Smooth muscle cell (in vitro differentiated cells): ENCODE data around the gene LDB2. TPM values are rescaled to one million over a fixed set of nuclear protein-coding genes. Genes with fewer than 3 reads are reported as not detected.

Experiments
- DNase-seq: peaks from one replicate; lab custom pipeline; 2025; ENCODE audit not compliant: unreplicated experiment; lab: John Stamatoyannopoulos, UW
- H2AFZ ChIP-seq: fragments of 200-600 bp; sonication (generic); 2 replicates; pipeline ENCODE4 v1.6.0; 2016; ENCODE audit warnings: antibody characterized with exemption, low read depth, mild to moderate bottlenecking
- H3F3A ChIP-seq: fragments of 200-600 bp; sonication (generic); 2 replicates; pipeline ENCODE4 v1.6.0; 2017; ENCODE audit warnings: antibody characterized with exemption, low read depth
- H3K27ac ChIP-seq: fragments of 200-600 bp; sonication (generic); 2 replicates; pipeline ENCODE4 v1.5.1; 2016; ENCODE audit warnings: low read depth, mild to moderate bottlenecking
- H3K27me3 ChIP-seq: fragments of 200-600 bp; sonication (generic); 2 replicates; pipeline ENCODE4 v1.6.1; 2016; ENCODE audit warnings: low read depth, mild to moderate bottlenecking
- H3K36me3 ChIP-seq: fragments of 200-600 bp; sonication (generic); 2 replicates; pipeline ENCODE4 v1.5.1; 2016; ENCODE audit warnings: low read depth
- H3K4me1 ChIP-seq: fragments of 200-600 bp; sonication (generic); 2 replicates; pipeline ENCODE4 v1.5.1; 2016; ENCODE audit warnings: low read depth
- H3K4me2 ChIP-seq: fragments of 200-600 bp; sonication (generic); 2 replicates; pipeline ENCODE4 v1.6.0; 2016; ENCODE audit warnings: mild to moderate bottlenecking
- H3K4me3 ChIP-seq: fragments of 200-600 bp; sonication (generic); 2 replicates; pipeline ENCODE4 v1.5.1; 2016; ENCODE audit warnings: mild to moderate bottlenecking
- H3K79me2 ChIP-seq: fragments of 200-600 bp; sonication (generic); 2 replicates; pipeline ENCODE4 v1.6.0; 2016; ENCODE audit warnings: low read depth, mild to moderate bottlenecking
- H3K9ac ChIP-seq: fragments of 200-600 bp; sonication (generic); 2 replicates; pipeline ENCODE4 v1.6.0; 2016; ENCODE audit warnings: low read depth
- H3K9me3 ChIP-seq: fragments of 200-600 bp; sonication (generic); replicated peaks from 2 replicates; pipeline ENCODE4 v1.5.1; 2016; ENCODE audit warnings: low read depth
- H4K20me1 ChIP-seq: fragments of 200-600 bp; sonication (generic); 2 replicates; pipeline ENCODE4 v1.6.0; 2016; ENCODE audit warnings: low read depth
- CTCF ChIP-seq: fragments of 200-600 bp; sonication (generic); IDR thresholded peaks from 2 replicates; pipeline ENCODE4 v1.5.1; 2017; ENCODE audit warnings: borderline replicate concordance, mild to moderate bottlenecking, antibody characterized with exemption; ENCODE audit not compliant: insufficient read depth, poor library complexity, severe bottlenecking
- WGBS: methylation state at CpG from one replicate; pipeline ENCODE4 v1.1.7; 2016; ENCODE audit warnings: low lambda C conversion rate; 5-methylcytosine and 5-hydroxymethylcytosine counted together
- polyA plus RNA-seq: library from polyadenylated mRNA; unstranded; fragments of >200 nt; fragmentation: Nextera tagmentation; extraction: Ambion mirVana; gene quantifications from 2 replicates; pipeline ENCODE4 v1.2.1, GENCODE V29; 2016
- total RNA-seq: library from RNA; depleted of rRNA; stranded (reverse); fragments of >200 nt; gene quantifications from 2 replicates; pipeline ENCODE4 v1.2.3, GENCODE V29; 2014

LDB2 gene
- total and polyA plus RNA-seq, 2 experiments from 2014 or later, result 30.6 to 61.5 TPM

GRCh38 chr4:16881151-16881884 lies 17.1 kb downstream of the LDB2 start:
- H3K27ac ChIP-seq, result no peak overlapping the region
- no peaks in the 10 kb centered on the region for H3K36me3 ChIP-seq
- no peak for DNase-seq
- H3K79me2 ChIP-seq, result peaks cover 3% of the 10 kb centered on the region
- H3K27me3 ChIP-seq, result no peaks in the 10 kb centered on the region
- no peaks in the 10 kb centered on the region for H3K4me1 ChIP-seq
- no peak for TF ChIP-seq CTCF
- no peaks in the 10 kb centered on the region for H4K20me1 ChIP-seq
- H3F3A ChIP-seq, result no peaks in the 10 kb centered on the region
- no peak overlapping the region for H3K4me3 ChIP-seq
- no peaks in the 10 kb centered on the region for H3K9me3 ChIP-seq
- H2AFZ ChIP-seq, result no peak overlapping the region
- no peak overlapping the region for H3K9ac ChIP-seq
- H3K4me2 ChIP-seq, result no peak overlapping the region
- WGBS, result 75% methylated on average over 7 of the region's 7 CpGs

- 22% methylated on average over 5 of the region's 5 CpGs for WGBS
- peak overlapping the region; percentile 71 for H3K4me2 ChIP-seq
- TF ChIP-seq CTCF, result no peak
Observed at GRCh38 chr4:16875487-16875886, 23.0 kb downstream of the LDB2 start.

GRCh38 chr4:16869594-16870245 lies 28.7 kb downstream of the LDB2 start:
- Histone ChIP-seq H3K27ac (no peak overlapping the region), H3K4me3 (no peak overlapping the region), H3K9me3 (no peaks in the 10 kb centered on the region), H3K27me3 (no peaks in the 10 kb centered on the region), H3K4me2 (no peak overlapping the region), H3K79me2 (peaks cover 7% of the 10 kb centered on the region), H3K36me3 (no peaks in the 10 kb centered on the region), H4K20me1 (no peaks in the 10 kb centered on the region), H3K4me1 (peaks cover under 1% of the 10 kb centered on the region), H3F3A (no peaks in the 10 kb centered on the region), H2AFZ (no peak overlapping the region), H3K9ac (no peak overlapping the region)
- TF ChIP-seq CTCF, result no peak
- WGBS, result 96% methylated on average over 12 of the region's 12 CpGs
- DNase-seq, result no peak

More at GRCh38 chr4:16875487-16875886, 23.0 kb downstream of the LDB2 start:
- peak overlapping the region; percentile 100 for H3K27ac ChIP-seq
- H3K79me2 ChIP-seq, result peaks cover 7% of the 10 kb centered on the region
- peak overlapping the region; percentile 88 for H3K9ac ChIP-seq
- no peaks in the 10 kb centered on the region for H3K9me3 ChIP-seq
- peak overlapping the region; percentile 55 for H2AFZ ChIP-seq
- no peaks in the 10 kb centered on the region for H3K36me3 ChIP-seq
- no peaks in the 10 kb centered on the region for H3K27me3 ChIP-seq
- DNase-seq, result no peak
- H4K20me1 ChIP-seq, result no peaks in the 10 kb centered on the region
- no peak overlapping the region for H3K4me3 ChIP-seq
- peaks cover 10% of the 10 kb centered on the region for H3K4me1 ChIP-seq
- no peaks in the 10 kb centered on the region for H3F3A ChIP-seq
